Neural progenitor cell (in vitro differentiated cells): ENCODE data around the gene KDM4B. TPM values are rescaled to one million over a fixed set of nuclear protein-coding genes. Genes with fewer than 3 reads are reported as not detected.

Experiments used
- DNase-seq: peaks from one replicate; pipeline ENCODE4 v3.0.0-alpha.2; 2016; ENCODE audit warnings: low spot score
- H2AFZ ChIP-seq: fragments of 200-600 bp; sonication (generic); replicated peaks from 2 replicates; pipeline ENCODE4 v1.6.1; 2016; ENCODE audit warnings: antibody characterized with exemption
- H3F3A ChIP-seq: fragments of 200-600 bp; sonication (generic); 2 replicates; pipeline ENCODE4 v1.6.1; 2016; ENCODE audit warnings: antibody characterized with exemption, low read depth
- H3K27ac ChIP-seq: fragments of 200-600 bp; sonication (generic); 2 replicates; pipeline ENCODE4 v1.5.1; 2016; ENCODE audit warnings: mild to moderate bottlenecking
- H3K27me3 ChIP-seq: fragments of 200-600 bp; sonication (generic); 2 replicates; pipeline ENCODE4 v1.6.1; 2016; ENCODE audit warnings: mild to moderate bottlenecking, moderate library complexity
- H3K36me3 ChIP-seq: fragments of 200-600 bp; sonication (generic); 2 replicates; pipeline ENCODE4 v1.5.1; 2016
- H3K4me1 ChIP-seq: fragments of 200-600 bp; sonication (generic); 2 replicates; pipeline ENCODE4 v1.6.1; 2016; ENCODE audit warnings: mixed run types
- H3K4me2 ChIP-seq: fragments of 200-600 bp; sonication (generic); 2 replicates; pipeline ENCODE4 v1.6.1; 2016
- H3K4me3 ChIP-seq: fragments of 200-600 bp; sonication (generic); 2 replicates; pipeline ENCODE4 v1.5.1; 2016
- H3K79me2 ChIP-seq: fragments of 200-600 bp; sonication (generic); 2 replicates; pipeline ENCODE4 v1.6.1; 2016; ENCODE audit warnings: low read depth
- H3K9ac ChIP-seq: fragments of 200-600 bp; sonication (generic); 2 replicates; pipeline ENCODE4 v1.6.1; 2016
- H3K9me3 ChIP-seq: fragments of 200-600 bp; sonication (generic); 2 replicates; pipeline ENCODE4 v1.5.1; 2016; ENCODE audit warnings: low read depth
- H4K20me1 ChIP-seq: fragments of 200-600 bp; sonication (generic); 2 replicates; pipeline ENCODE4 v1.6.1; 2016; ENCODE audit warnings: low read depth
- H3K27ac Mint-ChIP-seq: 3 replicates; pipeline ENCODE4 v1.8.0; 2021; ENCODE audit warnings: mixed read lengths
- H3K27me3 Mint-ChIP-seq: 2 replicates; pipeline ENCODE4 v1.8.0; 2022; ENCODE audit warnings: low read depth, mild to moderate bottlenecking, inconsistent platforms, moderate library complexity, mixed read lengths; ENCODE audit not compliant: insufficient read depth
- H3K36me3 Mint-ChIP-seq: 3 replicates; pipeline ENCODE4 v1.8.0; 2021; ENCODE audit warnings: mixed read lengths
- H3K4me1 Mint-ChIP-seq: 3 replicates; pipeline ENCODE4 v1.8.0; 2021; ENCODE audit warnings: mixed read lengths
- H3K4me3 Mint-ChIP-seq: 3 replicates; pipeline ENCODE4 v1.8.0; 2021; ENCODE audit warnings: mild to moderate bottlenecking, moderate library complexity, mixed read lengths
- H3K9me3 Mint-ChIP-seq: 3 replicates; pipeline ENCODE4 v1.8.0; 2020; ENCODE audit warnings: mixed read lengths
- CTCF ChIP-seq: fragments of 200-600 bp; sonication (generic); IDR thresholded peaks from 2 replicates; pipeline ENCODE4 v1.5.1; 2017; ENCODE audit warnings: antibody characterized with exemption, mild to moderate bottlenecking
- EZH2 ChIP-seq: fragments of 200-600 bp; sonication (generic); IDR thresholded peaks from 2 replicates; pipeline ENCODE4 v1.6.1; 2017; ENCODE audit warnings: antibody characterized with exemption, mild to moderate bottlenecking, moderate library complexity
- EZH2phosphoT487 ChIP-seq: fragments of 200-600 bp; sonication (generic); IDR thresholded peaks from 2 replicates; pipeline ENCODE4 v1.6.1; 2017; ENCODE audit warnings: antibody characterized with exemption
- total RNA-seq: library from RNA; depleted of rRNA; stranded (reverse); fragments of >200 nt; gene quantifications from 2 replicates; pipeline ENCODE4 v1.2.3, GENCODE V29; 2015; ENCODE audit warnings: low replicate concordance

KDM4B gene
- total RNA-seq, 1 donor from 2014 or later = 16.0 TPM

DNA sequence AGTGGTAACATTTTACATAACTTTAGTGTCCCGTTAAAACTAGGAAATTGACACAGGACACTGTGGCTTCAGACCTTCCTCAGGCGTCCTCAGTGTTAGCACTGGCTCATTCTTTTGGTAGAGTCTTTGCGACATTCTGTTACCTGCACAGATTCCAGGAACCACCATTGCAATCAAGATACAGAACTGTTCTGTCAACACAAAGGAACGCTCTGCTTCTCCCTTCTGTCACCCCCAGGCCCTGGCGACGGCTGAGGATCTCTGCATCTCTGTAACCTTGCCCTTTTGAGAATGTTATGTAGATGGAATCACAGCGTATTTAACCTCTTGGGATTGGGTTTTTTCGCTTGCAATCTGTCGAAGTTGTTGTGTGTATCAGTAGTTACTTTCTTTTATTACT, 22.6 kb downstream of the KDM4B start:
- no peaks in the 10 kb centered on the region for H3K27me3 ChIP-seq

DNA sequence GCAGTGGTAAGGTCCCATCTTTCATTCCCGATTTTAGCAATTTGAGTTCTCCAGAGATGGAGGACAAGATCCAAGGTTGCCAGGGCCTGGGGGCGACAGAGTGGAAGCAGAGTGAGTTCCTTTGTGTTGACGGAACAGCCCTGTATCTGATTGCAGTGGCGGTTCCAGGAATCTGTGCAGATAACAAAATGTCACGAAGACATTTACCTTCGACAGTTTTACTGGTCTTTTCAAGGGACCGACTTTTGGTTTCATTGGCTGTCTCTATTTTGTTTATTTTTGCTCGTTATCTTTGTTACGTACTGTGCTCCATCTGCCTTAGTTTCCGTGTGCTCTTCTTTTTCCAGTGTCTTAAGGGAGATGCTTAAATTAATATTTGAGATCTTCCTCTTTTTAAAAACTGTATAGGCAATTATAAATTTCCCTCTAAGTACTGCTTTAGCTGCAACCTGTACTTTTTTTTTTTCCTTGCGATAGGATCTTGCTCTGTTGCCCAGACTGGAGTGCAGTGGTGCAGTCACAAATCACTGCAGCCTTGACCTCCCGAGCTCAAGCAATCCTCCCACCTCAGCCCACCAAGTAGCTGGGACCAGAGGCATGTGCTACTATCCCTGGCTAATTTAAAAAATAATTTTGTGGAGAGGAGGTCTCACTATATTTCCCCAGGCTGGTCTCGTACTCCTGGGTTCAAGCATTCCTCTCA, 23.2 kb downstream of the KDM4B start:
- Mint-ChIP-seq H3K4me3 (no peak overlapping the region), H3K9me3 (peaks cover 2% of the 10 kb centered on the region), H3K4me1 (peaks cover 35% of the 10 kb centered on the region), H3K27ac (no peak overlapping the region), H3K36me3 (peaks cover 19% of the 10 kb centered on the region), H3K27me3 (peaks cover 3% of the 10 kb centered on the region)
- Histone ChIP-seq H3K36me3 (no peaks in the 10 kb centered on the region), H3K9me3 (no peaks in the 10 kb centered on the region), H3K79me2 (peaks cover 99% of the 10 kb centered on the region), H2AFZ (no peak overlapping the region), H3K4me3 (no peak overlapping the region), H3K9ac (no peak overlapping the region), H4K20me1 (peaks cover 99% of the 10 kb centered on the region), H3F3A (peaks cover 10% of the 10 kb centered on the region), H3K27me3 (no peaks in the 10 kb centered on the region), H3K4me1 (peaks cover 4% of the 10 kb centered on the region), H3K27ac (no peak overlapping the region), H3K4me2 (no peak overlapping the region)
- TF ChIP-seq CTCF (no peak), EZH2phosphoT487 (no peak), EZH2 (no peak)
- DNase-seq = no peak

More for the DNA sequence above, 22.6 kb downstream of the KDM4B start:
- Mint-ChIP-seq H3K27ac (no peak overlapping the region), H3K9me3 (peaks cover 2% of the 10 kb centered on the region), H3K4me1 (peaks cover 39% of the 10 kb centered on the region), H3K36me3 (peaks cover 15% of the 10 kb centered on the region), H3K27me3 (peaks cover 3% of the 10 kb centered on the region), H3K4me3 (no peak overlapping the region)
- Histone ChIP-seq H3F3A (peaks cover 10% of the 10 kb centered on the region), H3K27ac (no peak overlapping the region), H3K36me3 (no peaks in the 10 kb centered on the region), H3K4me1 (peaks cover 5% of the 10 kb centered on the region), H3K9ac (no peak overlapping the region), H3K4me3 (no peak overlapping the region), H2AFZ (no peak overlapping the region), H3K4me2 (no peak overlapping the region), H3K9me3 (no peaks in the 10 kb centered on the region), H3K79me2 (peaks cover 98% of the 10 kb centered on the region), H4K20me1 (peaks cover 99% of the 10 kb centered on the region)
- DNase-seq = no peak
- TF ChIP-seq EZH2 (no peak), CTCF (no peak), EZH2phosphoT487 (no peak)

GRCh38 chr19:4993683-4994082, 24.8 kb downstream of the KDM4B start:
- Mint-ChIP-seq H3K9me3 (peaks cover 2% of the 10 kb centered on the region), H3K36me3 (peaks cover 23% of the 10 kb centered on the region), H3K4me3 (no peak overlapping the region), H3K4me1 (peaks cover 21% of the 10 kb centered on the region), H3K27me3 (peaks cover 5% of the 10 kb centered on the region), H3K27ac (no peak overlapping the region)
- no peaks in the 10 kb centered on the region for H3K27me3 ChIP-seq
- no peaks in the 10 kb centered on the region for H3K9me3 ChIP-seq
- H3K9ac ChIP-seq = no peak overlapping the region
- no peaks in the 10 kb centered on the region for H3K36me3 ChIP-seq
- no peak for DNase-seq
- peaks cover 4% of the 10 kb centered on the region for H3K4me1 ChIP-seq
- H4K20me1 ChIP-seq = peaks cover 99% of the 10 kb centered on the region
- no peak overlapping the region for H2AFZ ChIP-seq
- no peak overlapping the region for H3K27ac ChIP-seq
- no peak for TF ChIP-seq EZH2
- no peak overlapping the region for H3K4me3 ChIP-seq
- no peak overlapping the region for H3K4me2 ChIP-seq
- H3K79me2 ChIP-seq = peaks cover 100% of the 10 kb centered on the region
- H3F3A ChIP-seq = peaks cover 10% of the 10 kb centered on the region

GRCh38 chr19:4996701-4997100, 27.8 kb downstream of the KDM4B start:
- Histone ChIP-seq H3K27ac (no peak overlapping the region), H3K9ac (no peak overlapping the region), H3K4me1 (peaks cover 4% of the 10 kb centered on the region), H3K9me3 (no peaks in the 10 kb centered on the region), H2AFZ (no peak overlapping the region), H3K36me3 (no peaks in the 10 kb centered on the region), H4K20me1 (peaks cover 91% of the 10 kb centered on the region), H3F3A (peaks cover 10% of the 10 kb centered on the region), H3K4me2 (no peak overlapping the region), H3K4me3 (no peak overlapping the region), H3K27me3 (no peaks in the 10 kb centered on the region), H3K79me2 (peaks cover 90% of the 10 kb centered on the region)
- no peak overlapping the region for H3K27ac Mint-ChIP-seq
- H3K4me1 Mint-ChIP-seq = peaks cover 9% of the 10 kb centered on the region
- H3K36me3 Mint-ChIP-seq = peaks cover 40% of the 10 kb centered on the region
- H3K9me3 Mint-ChIP-seq = peaks cover 2% of the 10 kb centered on the region
- H3K27me3 Mint-ChIP-seq = peaks cover 5% of the 10 kb centered on the region
- DNase-seq = no peak
- H3K4me3 Mint-ChIP-seq = no peak overlapping the region
- TF ChIP-seq EZH2 = no peak
- TF ChIP-seq CTCF = no peak
- no peak for TF ChIP-seq EZH2phosphoT487
